ENCODE measurements around the gene SAMD10.
A peak's percentile ranks its signal among the peaks of the same experiment; 100 is the strongest.

Gene SAMD10

DNA sequence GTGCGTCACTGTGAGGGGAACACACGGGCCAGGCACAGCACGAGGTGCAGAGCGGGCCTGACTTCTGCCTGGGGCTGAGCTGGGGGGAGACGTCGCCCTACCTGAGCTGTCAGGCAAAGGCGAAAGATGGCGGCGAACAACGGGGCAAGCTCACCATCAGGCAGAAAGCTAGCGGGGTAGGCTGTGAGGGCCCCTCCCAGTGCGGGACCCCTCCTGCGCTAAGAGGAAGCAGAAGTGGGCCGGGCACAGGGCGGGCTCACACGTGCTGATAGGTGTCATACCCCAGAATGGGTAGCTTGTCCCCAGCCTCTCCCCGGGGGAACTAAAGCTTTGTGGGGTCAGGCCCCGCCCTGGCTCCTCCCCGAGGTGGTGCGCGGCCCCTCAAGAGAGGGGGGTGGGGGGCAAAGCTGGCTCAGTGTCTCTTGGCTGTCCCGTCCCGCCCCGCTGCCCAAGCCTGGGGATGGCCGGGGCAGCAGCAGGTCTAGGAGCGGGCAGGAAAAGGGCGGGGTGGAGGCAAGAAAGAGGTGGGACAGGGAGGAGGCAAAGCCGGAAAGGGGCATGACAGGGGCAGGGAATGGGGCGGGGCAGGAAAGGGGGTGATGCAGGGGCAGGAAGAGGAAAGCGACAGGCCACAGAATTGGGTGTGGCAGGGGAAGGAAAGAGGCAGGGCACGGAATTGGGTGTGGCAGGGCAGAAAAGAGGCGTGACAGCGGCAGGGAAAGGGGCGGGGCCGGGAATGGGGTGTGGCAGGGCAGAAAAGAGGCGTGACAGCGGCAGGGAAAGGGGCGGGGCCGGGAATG lies 38.0 kb downstream of the SAMD10 start (continued):
- TF ChIP-seq, protein P1, sequence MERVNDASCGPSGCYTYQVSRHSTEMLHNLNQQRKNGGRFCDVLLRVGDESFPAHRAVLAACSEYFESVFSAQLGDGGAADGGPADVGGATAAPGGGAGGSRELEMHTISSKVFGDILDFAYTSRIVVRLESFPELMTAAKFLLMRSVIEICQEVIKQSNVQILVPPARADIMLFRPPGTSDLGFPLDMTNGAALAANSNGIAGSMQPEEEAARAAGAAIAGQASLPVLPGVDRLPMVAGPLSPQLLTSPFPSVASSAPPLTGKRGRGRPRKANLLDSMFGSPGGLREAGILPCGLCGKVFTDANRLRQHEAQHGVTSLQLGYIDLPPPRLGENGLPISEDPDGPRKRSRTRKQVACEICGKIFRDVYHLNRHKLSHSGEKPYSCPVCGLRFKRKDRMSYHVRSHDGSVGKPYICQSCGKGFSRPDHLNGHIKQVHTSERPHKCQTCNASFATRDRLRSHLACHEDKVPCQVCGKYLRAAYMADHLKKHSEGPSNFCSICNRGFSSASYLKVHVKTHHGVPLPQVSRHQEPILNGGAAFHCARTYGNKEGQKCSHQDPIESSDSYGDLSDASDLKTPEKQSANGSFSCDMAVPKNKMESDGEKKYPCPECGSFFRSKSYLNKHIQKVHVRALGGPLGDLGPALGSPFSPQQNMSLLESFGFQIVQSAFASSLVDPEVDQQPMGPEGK (tag by site-specific recombination; IDR thresholded peaks at IDR 0.05), result peak; percentile 81
- TF ChIP-seq ZFP41 (tag by site-specific recombination; IDR thresholded peaks at IDR 0.05; ENCODE audit: borderline replicate concordance), result no peak
- TF ChIP-seq KLF10 (tag by site-specific recombination; IDR thresholded peaks at IDR 0.05), result peak; percentile 91
- peak; percentile 79 for TF ChIP-seq SP2 (tag by site-specific recombination; IDR thresholded peaks at IDR 0.05)
- TF ChIP-seq ZNF600 (tag by site-specific recombination; IDR thresholded peaks at IDR 0.05), result peak; percentile 62; the same call in 1 of the 2 replicates
- TF ChIP-seq ZNF202 (tag by site-specific recombination; IDR thresholded peaks at IDR 0.05; ENCODE audit: borderline replicate concordance), result no peak
- peak; percentile 32; the same call in 1 of the 2 replicates for TF ChIP-seq ZNF366 (tag by site-specific recombination; conservative IDR thresholded peaks at IDR 0.05)
- TF ChIP-seq, protein P2, sequence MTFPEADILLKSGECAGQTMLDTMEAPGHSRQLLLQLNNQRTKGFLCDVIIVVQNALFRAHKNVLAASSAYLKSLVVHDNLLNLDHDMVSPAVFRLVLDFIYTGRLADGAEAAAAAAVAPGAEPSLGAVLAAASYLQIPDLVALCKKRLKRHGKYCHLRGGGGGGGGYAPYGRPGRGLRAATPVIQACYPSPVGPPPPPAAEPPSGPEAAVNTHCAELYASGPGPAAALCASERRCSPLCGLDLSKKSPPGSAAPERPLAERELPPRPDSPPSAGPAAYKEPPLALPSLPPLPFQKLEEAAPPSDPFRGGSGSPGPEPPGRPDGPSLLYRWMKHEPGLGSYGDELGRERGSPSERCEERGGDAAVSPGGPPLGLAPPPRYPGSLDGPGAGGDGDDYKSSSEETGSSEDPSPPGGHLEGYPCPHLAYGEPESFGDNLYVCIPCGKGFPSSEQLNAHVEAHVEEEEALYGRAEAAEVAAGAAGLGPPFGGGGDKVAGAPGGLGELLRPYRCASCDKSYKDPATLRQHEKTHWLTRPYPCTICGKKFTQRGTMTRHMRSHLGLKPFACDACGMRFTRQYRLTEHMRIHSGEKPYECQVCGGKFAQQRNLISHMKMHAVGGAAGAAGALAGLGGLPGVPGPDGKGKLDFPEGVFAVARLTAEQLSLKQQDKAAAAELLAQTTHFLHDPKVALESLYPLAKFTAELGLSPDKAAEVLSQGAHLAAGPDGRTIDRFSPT (tag by site-specific recombination; IDR thresholded peaks at IDR 0.05), result peak; percentile 80

DNA sequence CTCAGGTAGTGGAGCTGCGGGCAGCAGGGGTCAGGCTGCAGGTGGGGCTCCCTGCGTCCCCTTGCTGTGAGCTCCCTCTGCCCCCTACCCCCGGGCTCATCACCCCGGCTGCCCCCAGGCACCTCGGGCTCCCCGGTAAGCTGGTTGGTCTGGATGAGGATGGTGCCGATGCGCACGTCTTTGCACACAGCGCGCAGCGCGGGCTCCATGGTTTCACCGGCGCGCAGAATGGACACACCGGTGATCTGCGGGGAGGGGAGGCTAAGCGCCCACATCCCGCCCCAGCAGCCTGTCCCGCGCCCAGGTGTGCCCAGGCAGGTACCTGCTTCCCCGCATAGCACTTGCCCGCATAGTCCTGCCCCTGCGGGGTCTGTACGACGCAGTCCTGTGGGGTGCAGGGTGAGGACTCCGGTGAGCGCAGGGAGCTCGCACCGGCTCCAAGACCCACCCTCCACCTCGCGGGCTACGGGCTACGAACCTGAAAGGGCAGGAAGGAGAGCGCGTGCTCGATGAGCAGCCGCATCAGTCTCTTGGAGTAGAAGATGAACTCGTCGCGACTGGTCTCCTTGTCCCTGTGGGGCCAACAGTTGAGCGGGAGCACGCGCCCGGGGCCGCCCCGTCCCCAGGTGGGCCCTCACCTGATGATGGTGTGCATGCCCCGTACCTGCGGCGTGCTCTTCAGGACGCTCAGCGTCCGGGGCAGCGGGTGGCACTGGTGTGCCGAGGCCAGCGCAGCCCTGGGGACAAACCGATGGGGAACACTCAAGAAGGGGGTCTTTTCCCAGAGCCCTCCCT lies 38.8 kb downstream of the SAMD10 start:
- Histone ChIP-seq H3K36me3 (ENCODE audit: control insufficient read depth in 2 of 2, insufficient read depth in 1 of 2, low read length in 2 of 2) (peaks cover 6 to 71% of the 10 kb centered on the region in 2 experiments; a peak in 2 of 3 replicates), H3K27ac (ENCODE audit: extremely low read depth, low read depth, low read length) (no peak overlapping the region), H3K4me3 (ENCODE audit: low read depth, low read length) (no peak overlapping the region), H3K9me3 (ENCODE audit: control insufficient read depth, insufficient read depth, low read depth, low read length) (no peaks in the 10 kb centered on the region), H3K4me1 (ENCODE audit: control insufficient read depth, insufficient read depth, low read length) (no peaks in the 10 kb centered on the region; the same call in 1 of the 2 replicates)
- CTCF ChIA-PET, result no interaction called here
- POLR2A ChIA-PET, result no interaction called here
- TF ChIP-seq ZNF10 (tag by site-specific recombination; IDR thresholded peaks at IDR 0.05), result peak; percentile 89
- TF ChIP-seq, protein P3, sequence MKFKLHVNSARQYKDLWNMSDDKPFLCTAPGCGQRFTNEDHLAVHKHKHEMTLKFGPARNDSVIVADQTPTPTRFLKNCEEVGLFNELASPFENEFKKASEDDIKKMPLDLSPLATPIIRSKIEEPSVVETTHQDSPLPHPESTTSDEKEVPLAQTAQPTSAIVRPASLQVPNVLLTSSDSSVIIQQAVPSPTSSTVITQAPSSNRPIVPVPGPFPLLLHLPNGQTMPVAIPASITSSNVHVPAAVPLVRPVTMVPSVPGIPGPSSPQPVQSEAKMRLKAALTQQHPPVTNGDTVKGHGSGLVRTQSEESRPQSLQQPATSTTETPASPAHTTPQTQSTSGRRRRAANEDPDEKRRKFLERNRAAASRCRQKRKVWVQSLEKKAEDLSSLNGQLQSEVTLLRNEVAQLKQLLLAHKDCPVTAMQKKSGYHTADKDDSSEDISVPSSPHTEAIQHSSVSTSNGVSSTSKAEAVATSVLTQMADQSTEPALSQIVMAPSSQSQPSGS (tag by site-specific recombination; IDR thresholded peaks at IDR 0.05; ENCODE audit: low read depth), result no peak

DNA sequence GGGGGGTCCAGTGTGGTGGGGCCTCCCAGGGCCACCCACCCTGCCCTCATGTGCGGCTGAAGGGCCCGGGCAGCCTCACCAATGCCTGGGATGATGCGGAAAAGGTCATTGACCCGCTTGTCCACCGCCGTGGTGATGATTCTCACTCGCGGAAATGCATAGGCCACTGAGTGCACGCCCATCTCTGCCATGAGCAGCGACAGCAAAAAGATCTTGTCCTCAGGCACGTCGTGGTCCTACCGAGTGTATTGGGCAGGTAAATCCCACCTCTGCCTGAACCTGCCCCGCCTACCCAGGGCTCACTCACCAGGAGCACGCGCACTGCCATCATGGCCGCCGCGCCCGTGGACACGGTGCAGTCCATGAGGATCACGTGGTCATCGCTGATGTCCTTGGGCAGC lies 39.4 kb downstream of the SAMD10 start:
- peaks cover 6 to 71% of the 10 kb centered on the region in 2 experiments; a peak in 2 of 3 replicates for H3K36me3 ChIP-seq (ENCODE audit: control insufficient read depth in 2 of 2, insufficient read depth in 1 of 2, low read length in 2 of 2)
- H3K4me1 ChIP-seq (ENCODE audit: control insufficient read depth, insufficient read depth, low read length), result no peaks in the 10 kb centered on the region; the same call in 1 of the 2 replicates
- H3K4me3 ChIP-seq (ENCODE audit: low read depth, low read length), result no peak overlapping the region
- TF ChIP-seq ZNF202 (tag by site-specific recombination; IDR thresholded peaks at IDR 0.05; ENCODE audit: borderline replicate concordance), result peak; percentile 19; the same call in 1 of the 2 replicates
- TF ChIP-seq MZF1 (tag by site-specific recombination; IDR thresholded peaks at IDR 0.05; ENCODE audit: borderline replicate concordance), result no peak
- H3K27ac ChIP-seq (ENCODE audit: extremely low read depth, low read depth, low read length), result no peak overlapping the region
- POLR2A ChIA-PET, result interaction anchor here (0.7 kb wide), 2 partner anchors 33 to 87 kb away, joined by 3 read pairs; no protein-coding TSS in a partner anchor
- H3K9me3 ChIP-seq (ENCODE audit: control insufficient read depth, insufficient read depth, low read depth, low read length), result no peaks in the 10 kb centered on the region
- CTCF ChIA-PET, result no interaction called here
